ENCODE data around the gene ITGB4.

DNA sequence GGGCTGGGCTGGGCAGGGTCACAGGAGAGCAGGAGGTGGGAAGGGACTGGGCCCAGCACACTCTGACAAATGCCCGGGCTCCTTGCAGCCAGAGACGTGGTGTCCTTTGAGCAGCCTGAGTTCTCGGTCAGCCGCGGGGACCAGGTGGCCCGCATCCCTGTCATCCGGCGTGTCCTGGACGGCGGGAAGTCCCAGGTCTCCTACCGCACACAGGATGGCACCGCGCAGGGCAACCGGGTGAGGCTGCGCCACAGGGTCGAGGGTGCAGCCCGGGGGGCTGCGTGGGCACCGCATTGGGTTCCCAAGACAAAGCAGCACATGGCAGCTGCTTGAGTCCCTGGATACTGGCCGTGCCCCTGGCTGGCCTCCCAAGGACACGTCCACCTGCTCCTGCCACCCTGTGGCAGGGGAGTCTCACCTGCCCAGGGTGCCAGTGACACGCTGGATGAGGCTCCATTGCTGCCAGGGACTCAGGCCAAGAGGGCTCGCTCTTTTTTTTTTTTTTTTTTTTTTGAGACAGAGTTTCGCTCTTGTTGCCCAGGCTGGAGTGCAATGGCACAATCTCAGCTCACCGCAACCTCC lies 22.5 kb downstream of the ITGB4 start:
- TF ChIP-seq, protein P1, sequence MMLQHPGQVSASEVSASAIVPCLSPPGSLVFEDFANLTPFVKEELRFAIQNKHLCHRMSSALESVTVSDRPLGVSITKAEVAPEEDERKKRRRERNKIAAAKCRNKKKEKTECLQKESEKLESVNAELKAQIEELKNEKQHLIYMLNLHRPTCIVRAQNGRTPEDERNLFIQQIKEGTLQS (IDR thresholded peaks at IDR 0.05; ENCODE audit: borderline replicate concordance, extremely low read depth, low read depth, low read length), result no peak
- TF ChIP-seq, protein P2, sequence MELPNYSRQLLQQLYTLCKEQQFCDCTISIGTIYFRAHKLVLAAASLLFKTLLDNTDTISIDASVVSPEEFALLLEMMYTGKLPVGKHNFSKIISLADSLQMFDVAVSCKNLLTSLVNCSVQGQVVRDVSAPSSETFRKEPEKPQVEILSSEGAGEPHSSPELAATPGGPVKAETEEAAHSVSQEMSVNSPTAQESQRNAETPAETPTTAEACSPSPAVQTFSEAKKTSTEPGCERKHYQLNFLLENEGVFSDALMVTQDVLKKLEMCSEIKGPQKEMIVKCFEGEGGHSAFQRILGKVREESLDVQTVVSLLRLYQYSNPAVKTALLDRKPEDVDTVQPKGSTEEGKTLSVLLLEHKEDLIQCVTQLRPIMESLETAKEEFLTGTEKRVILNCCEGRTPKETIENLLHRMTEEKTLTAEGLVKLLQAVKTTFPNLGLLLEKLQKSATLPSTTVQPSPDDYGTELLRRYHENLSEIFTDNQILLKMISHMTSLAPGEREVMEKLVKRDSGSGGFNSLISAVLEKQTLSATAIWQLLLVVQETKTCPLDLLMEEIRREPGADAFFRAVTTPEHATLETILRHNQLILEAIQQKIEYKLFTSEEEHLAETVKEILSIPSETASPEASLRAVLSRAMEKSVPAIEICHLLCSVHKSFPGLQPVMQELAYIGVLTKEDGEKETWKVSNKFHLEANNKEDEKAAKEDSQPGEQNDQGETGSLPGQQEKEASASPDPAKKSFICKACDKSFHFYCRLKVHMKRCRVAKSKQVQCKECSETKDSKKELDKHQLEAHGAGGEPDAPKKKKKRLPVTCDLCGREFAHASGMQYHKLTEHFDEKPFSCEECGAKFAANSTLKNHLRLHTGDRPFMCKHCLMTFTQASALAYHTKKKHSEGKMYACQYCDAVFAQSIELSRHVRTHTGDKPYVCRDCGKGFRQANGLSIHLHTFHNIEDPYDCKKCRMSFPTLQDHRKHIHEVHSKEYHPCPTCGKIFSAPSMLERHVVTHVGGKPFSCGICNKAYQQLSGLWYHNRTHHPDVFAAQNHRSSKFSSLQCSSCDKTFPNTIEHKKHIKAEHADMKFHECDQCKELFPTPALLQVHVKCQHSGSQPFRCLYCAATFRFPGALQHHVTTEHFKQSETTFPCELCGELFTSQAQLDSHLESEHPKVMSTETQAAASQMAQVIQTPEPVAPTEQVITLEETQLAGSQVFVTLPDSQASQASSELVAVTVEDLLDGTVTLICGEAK (IDR thresholded peaks at IDR 0.05; ENCODE audit: borderline replicate concordance), result no peak
- TF ChIP-seq, protein P3, sequence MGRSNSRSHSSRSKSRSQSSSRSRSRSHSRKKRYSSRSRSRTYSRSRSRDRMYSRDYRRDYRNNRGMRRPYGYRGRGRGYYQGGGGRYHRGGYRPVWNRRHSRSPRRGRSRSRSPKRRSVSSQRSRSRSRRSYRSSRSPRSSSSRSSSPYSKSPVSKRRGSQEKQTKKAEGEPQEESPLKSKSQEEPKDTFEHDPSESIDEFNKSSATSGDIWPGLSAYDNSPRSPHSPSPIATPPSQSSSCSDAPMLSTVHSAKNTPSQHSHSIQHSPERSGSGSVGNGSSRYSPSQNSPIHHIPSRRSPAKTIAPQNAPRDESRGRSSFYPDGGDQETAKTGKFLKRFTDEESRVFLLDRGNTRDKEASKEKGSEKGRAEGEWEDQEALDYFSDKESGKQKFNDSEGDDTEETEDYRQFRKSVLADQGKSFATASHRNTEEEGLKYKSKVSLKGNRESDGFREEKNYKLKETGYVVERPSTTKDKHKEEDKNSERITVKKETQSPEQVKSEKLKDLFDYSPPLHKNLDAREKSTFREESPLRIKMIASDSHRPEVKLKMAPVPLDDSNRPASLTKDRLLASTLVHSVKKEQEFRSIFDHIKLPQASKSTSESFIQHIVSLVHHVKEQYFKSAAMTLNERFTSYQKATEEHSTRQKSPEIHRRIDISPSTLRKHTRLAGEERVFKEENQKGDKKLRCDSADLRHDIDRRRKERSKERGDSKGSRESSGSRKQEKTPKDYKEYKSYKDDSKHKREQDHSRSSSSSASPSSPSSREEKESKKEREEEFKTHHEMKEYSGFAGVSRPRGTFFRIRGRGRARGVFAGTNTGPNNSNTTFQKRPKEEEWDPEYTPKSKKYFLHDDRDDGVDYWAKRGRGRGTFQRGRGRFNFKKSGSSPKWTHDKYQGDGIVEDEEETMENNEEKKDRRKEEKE (IDR thresholded peaks at IDR 0.05), result no peak
- TF ChIP-seq SPI1 (IDR thresholded peaks at IDR 0.05; ENCODE audit: borderline replicate concordance, insufficient read depth, low read depth, low read length), result no peak
- no peak for TF ChIP-seq TAF1 (IDR thresholded peaks at IDR 0.05; ENCODE audit: borderline replicate concordance, low read depth, low read length)
- no peak for TF ChIP-seq POU2F2 (IDR thresholded peaks at IDR 0.05; ENCODE audit: borderline replicate concordance, low read depth, low read length)
- TF ChIP-seq, protein P4, sequence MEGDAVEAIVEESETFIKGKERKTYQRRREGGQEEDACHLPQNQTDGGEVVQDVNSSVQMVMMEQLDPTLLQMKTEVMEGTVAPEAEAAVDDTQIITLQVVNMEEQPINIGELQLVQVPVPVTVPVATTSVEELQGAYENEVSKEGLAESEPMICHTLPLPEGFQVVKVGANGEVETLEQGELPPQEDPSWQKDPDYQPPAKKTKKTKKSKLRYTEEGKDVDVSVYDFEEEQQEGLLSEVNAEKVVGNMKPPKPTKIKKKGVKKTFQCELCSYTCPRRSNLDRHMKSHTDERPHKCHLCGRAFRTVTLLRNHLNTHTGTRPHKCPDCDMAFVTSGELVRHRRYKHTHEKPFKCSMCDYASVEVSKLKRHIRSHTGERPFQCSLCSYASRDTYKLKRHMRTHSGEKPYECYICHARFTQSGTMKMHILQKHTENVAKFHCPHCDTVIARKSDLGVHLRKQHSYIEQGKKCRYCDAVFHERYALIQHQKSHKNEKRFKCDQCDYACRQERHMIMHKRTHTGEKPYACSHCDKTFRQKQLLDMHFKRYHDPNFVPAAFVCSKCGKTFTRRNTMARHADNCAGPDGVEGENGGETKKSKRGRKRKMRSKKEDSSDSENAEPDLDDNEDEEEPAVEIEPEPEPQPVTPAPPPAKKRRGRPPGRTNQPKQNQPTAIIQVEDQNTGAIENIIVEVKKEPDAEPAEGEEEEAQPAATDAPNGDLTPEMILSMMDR (IDR thresholded peaks at IDR 0.05 in 2 of 3, conservative IDR thresholded peaks at IDR 0.05 in 1 of 3; ENCODE audit: control insufficient read depth in 2 of 3, extremely low read depth in 1 of 3, insufficient read depth in 1 of 3, low read depth in 3 of 3, low read length in 3 of 3), result no peak
- no peak for TF ChIP-seq PAX5 (IDR thresholded peaks at IDR 0.05; ENCODE audit: borderline replicate concordance, low read depth, low read length)
- TF ChIP-seq ZNF622 (IDR thresholded peaks at IDR 0.05), result no peak
- TF ChIP-seq POLR2AphosphoS5 (IDR thresholded peaks at IDR 0.05; ENCODE audit: low read length), result no peak
- TF ChIP-seq ASH2L (IDR thresholded peaks at IDR 0.05; ENCODE audit: borderline replicate concordance, low read depth), result no peak
